EH (cell line): ENCODE measurements around the gene SHOC2.

Source experiments
- DNase-seq: peaks from one replicate; pipeline ENCODE4 v3.0.0-alpha.2; 2015; ENCODE audit warnings: low read depth

The SHOC2 gene

GRCh38 chr10:110946496-110946895, 27.1 kb downstream of the SHOC2 start:
- no peak for DNase-seq

GRCh38 chr10:110947061-110947595, 27.7 kb downstream of the SHOC2 start:
- peak; percentile 71 for DNase-seq

DNA sequence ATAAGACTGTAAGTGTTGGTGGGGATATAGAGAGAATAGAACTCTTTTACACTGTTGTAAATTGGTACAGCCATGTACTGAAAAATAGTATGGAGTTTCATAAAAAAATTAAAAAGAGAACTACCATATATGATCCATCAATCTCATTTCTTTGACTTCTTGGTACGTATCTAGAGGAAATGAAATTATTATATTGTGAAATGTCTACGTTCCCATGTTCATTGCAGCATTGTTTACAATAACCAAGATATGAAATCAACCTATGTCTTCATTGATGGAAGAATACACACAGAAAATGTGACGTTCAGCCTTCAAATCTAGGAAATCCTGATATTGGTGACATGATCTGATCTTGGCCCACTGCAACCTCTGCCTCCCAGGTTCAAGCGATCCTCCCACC, 32.0 kb downstream of the SHOC2 start:
- DNase-seq, result no peak

DNA sequence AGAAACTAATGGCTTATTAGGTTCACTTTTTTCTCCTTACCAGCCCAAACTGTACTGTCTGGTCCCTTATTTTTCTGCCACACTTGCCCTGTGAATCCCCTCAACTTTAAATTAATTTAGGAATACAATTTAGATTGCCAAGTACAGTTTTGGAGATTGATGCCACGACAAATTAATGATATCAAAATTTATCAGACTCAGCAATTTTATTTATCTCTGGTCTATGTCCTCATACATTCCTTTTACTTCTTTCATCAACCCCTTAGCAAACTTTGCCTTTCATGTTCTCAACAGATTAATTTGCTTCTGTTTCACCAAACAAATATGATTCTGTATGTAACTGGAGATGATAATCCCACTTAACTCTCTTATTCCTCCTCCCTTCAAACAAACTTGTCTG, 38.2 kb downstream of the SHOC2 start:
- no peak for DNase-seq

DNA sequence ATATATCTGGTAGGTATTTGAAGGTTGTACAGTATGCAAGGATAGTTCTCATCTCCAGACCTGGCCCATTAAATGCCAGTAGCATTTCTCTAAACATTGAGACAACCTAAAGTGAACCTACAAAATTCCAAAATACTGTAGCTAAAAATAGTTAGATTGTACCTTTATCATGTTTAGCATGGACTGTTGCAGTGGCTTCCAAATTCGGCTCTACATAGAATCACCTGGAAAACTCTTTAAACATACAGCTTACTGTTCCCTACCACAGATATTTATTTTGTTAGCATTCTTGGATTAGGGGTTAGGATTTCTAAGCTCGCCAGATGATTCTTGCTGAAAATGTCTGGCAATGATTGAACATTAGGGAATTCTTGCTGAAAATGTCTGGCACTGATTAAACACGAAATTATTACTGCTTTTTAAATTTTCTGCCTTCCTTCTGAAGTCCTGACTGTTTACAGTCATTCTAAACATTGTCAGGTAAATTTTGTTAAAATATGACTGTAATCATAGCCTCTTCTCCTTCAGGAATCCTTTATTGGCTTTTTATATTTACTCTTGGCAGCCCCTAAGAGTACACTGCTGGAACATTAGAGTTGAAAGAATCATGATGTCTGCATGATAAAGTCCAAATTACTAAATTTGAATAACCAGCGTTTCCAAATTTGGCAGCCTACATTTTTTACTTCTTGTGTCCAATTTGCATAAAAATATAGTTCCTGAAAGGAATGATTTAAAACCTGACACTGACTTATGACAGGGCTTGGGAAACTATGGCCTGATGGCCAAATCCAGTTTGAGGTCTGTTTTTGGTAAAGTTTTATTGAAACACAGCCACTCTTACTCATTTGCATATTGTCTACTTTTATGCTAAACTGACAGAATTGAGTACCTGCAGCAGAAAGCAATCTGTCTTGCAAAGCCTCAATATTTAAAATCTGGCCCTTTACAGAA, 40.3 kb downstream of the SHOC2 start:
- DNase-seq, result peak; percentile 9

DNA sequence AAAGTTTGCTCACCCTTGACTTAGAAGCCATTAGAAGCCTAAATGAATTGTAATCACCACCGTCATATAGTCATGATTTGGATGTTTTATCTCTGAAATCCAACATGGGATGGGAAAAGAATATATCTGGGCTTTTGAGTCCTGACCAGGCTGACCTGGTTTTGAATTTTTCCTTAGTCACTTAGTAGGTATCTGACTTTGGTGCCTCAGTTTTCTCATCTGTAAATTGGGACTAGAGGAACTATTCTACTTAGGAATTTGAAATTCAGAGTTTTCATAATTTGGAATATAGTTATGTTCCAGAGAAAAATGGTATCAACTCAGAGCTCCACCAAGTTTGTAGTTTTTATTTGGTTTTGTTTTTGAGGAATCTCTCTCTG, 40.9 kb downstream of the SHOC2 start:
- no peak for DNase-seq

DNA sequence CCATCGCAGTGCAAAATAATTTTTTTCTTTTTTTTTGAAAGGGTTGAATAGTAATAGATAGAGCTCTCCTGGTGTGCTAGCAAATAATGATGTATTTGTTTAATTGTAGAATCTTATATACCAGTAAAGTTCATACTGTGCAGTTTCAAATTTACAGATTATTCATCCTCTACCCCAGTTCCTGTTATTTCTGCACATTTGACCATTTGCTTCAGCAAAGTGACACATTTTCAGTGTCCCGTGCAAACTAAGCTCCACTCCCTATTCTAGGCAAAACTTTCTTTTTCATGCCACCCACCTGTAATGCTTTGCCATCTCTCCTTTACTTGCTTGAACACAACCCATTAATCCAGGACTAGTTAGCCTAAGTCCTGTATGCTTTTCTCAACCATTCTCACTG, 43.0 kb downstream of the SHOC2 start:
- no peak for DNase-seq

- no peak for DNase-seq
These were observed 43.8 kb downstream of the SHOC2 start for GRCh38 chr10:110963162-110963561.

- DNase-seq, result no peak
These were observed 45.3 kb downstream of the SHOC2 start for GRCh38 chr10:110964681-110965080.

- DNase-seq, result no peak
These were observed 45.8 kb downstream of the SHOC2 start for GRCh38 chr10:110965216-110965615.

DNA sequence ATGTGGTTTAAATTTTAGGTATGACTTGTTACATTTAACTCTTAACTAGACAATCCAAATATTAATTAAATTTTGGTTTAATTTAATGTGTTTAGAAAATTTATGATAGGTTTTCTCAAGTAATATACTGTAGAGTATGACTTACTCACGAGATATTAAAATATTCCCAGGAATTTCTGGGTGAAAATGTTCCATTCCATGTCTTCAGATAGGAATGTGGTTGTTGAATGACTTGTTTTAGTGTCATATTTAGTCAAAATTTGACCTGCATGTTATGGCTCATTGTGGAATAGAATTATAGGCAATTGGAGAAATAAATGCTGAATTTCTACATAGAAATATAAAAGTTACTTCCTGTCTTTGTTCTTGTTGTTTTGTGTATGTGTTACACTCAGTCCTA, 46.7 kb downstream of the SHOC2 start:
- peak; percentile 39 for DNase-seq

- no peak for DNase-seq
These were observed 47.7 kb downstream of the SHOC2 start for GRCh38 chr10:110967009-110967630.

- no peak for DNase-seq
These were observed 48.2 kb downstream of the SHOC2 start for GRCh38 chr10:110967645-110968044.

DNA sequence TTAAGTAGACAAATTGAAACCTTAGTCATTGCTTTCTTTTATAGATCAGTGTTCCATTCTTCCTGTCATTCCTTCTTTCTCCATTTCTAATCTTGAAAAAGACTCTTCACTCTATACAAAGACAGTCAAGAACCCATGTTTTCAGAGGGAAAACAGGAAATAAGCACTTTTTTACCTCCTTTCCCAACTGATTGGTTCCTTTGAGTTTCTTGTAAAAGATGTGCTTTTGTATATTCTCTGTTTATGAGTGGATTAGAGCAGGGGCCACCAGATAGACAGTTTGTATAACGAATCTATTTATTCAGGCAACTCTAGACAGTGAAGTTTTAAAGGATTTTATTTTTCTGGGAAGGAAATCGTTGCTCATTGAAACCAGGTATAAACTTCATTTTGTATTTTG, 49.8 kb downstream of the SHOC2 start:
- DNase-seq, result no peak

- DNase-seq, result no peak
These were observed 52.2 kb downstream of the SHOC2 start for GRCh38 chr10:110971638-110972037.

DNA sequence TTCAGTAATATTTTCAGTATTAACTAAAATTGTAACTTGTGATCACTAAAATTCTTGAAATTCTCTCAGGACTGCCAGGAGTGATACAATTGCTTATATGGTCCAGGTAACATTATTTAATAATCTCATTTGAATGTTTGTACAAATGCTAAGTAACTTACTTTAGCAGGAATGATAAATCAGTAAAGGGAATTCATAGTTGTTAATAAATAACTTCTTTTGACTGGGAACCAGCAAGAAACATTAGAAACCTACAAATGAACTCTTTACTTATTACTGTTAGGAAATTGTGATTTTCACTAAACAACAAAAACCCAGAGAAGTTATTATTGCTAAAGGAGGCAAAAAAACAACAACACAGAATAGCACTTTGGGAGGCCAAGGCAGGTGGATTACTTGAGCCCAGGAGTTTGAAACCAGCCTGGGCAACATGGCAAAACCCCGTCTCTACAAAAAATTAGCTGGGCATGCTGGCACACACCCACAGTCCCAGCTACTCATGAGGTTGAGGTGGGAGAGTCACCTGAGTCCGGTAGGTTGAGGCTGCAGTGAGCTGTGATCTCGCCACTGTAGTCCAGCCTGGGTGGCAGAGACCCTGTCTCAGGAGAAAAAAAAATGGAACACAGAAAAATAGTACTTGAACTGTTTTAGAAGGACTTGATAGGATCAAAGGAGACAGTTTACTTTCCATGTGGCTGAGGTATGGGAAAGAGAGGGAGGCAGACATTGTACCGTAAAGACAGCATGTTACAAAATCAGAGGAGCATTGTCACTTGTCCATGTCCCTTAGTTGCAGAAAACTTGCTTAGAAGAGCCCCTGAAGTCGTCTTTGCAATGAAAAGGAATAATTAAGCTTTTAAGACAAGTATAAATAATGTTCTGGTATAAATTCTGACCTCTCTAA, 53.1 kb downstream of the SHOC2 start:
- DNase-seq, result no peak

GRCh38 chr10:110973400-110973799, 54.0 kb downstream of the SHOC2 start:
- DNase-seq, result no peak

DNA sequence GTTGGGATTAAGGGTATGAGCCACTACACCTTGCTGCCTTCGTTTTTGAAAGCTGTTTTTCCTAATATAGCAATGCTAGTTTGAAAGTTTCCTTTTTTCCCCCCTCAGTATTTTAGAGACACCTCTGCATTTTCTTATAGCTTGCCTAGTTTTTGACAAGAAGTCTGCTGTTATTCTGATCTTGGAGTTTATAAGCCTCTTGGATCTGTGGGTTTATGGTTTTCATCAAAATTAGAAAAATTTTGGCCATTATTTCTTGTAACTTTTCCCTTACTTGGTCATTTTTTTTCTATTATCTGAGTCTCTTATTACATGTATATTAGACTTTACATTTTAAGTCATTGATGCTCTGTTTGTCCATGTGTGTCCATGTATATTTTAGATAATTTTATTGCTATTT, 57.2 kb downstream of the SHOC2 start:
- DNase-seq, result no peak

GRCh38 chr10:110977662-110978061, 58.3 kb downstream of the SHOC2 start:
- DNase-seq, result peak; percentile 66

- DNase-seq, result peak; percentile 65
These were observed 58.8 kb downstream of the SHOC2 start for GRCh38 chr10:110978204-110978603.

GRCh38 chr10:110979611-110980010, 60.2 kb downstream of the SHOC2 start:
- peak; percentile 15 for DNase-seq

DNA sequence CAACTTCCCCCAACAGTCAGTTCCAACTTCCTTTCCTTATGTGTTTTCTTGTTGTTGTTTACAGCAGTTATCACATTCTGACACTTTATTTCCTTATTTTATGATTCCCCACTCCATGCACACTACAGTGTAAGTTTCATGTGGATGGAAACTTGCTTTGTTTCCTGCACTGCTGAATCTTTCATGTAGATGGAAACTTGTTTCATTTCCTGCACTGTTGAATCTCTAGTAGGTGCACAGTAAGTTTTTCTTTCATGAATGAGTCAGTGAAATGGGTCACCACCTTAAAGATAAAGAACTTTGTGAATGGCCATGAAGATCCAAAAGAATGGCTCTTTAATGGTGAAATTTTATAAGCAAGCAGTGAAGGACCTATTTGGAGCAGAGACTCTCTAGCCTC, 61.4 kb downstream of the SHOC2 start:
- no peak for DNase-seq
